ENCODE results near the gene LPGAT1.
"Not testable (repeated sequence)": the region's sequence is repeated elsewhere in the genome, so short reads cannot be mapped to it uniquely, and the experiment has no call there.

Gene LPGAT1, protein sequence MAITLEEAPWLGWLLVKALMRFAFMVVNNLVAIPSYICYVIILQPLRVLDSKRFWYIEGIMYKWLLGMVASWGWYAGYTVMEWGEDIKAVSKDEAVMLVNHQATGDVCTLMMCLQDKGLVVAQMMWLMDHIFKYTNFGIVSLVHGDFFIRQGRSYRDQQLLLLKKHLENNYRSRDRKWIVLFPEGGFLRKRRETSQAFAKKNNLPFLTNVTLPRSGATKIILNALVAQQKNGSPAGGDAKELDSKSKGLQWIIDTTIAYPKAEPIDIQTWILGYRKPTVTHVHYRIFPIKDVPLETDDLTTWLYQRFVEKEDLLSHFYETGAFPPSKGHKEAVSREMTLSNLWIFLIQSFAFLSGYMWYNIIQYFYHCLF

GRCh38 chr1:211830328-211831142, at the start of gene LPGAT1:
TSS of gene LPGAT1 (minus strand) at chr1:211830763. CDS start at chr1:211829296, 1,467 bp downstream.
- peak; percentile 65 for DNase-seq (ENCODE audit: low spot score)

DNA sequence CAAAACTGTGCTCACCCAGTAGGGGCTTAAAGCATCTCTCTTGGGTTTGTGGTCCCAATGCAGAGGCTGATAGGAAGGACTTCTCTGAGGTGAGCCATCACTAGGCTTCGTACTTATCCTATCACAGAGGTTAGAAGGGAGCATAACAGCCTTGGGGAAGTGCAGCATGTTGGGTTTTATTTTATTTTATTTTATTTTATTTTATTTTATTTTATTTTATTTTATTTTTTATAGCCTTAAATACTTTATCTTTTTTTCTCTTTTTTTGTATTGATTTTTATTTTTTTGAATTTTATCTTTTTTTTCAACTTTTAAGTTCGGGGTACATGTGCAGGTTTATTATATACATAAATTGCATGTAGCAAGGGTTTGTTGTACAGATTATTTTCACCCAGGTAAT, 48.9 kb upstream of the LPGAT1 start:
- no peak for DNase-seq (ENCODE audit: low spot score)

DNA sequence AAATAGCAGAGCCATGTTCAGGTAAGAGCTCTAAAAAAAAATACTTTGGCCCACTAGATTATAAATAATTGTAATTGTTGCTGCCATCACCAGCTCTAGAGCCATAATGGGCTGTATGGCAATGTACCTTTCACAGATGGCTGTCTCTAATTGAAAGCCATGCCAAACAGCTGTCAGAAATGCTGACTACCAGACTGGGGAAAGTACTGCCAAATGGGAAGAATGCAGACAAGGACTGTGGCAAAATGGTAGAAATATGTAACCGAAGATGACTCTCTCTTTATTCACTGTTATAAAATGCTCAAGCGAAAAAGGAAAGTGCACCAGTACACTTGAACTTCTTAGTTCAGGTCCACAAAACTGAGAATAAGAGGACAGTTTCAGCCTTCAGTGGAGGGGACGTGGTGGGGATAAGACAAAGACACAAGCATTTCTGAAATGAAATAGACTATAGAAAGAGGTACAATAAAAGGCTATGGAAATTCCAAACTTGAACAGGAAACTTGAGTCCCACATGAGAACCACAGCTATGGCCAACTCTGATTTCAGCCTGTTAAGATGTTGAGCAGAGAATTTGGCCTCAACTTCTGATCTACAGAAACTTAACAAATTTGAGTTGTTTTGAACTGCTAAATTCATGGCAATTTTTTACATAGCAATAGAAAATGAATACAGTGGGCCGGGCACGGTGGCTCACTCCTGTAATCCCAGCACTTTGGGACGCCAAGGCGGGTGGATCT, 46.5 kb upstream of the LPGAT1 start:
- DNase-seq (ENCODE audit: low spot score) = no peak

DNA sequence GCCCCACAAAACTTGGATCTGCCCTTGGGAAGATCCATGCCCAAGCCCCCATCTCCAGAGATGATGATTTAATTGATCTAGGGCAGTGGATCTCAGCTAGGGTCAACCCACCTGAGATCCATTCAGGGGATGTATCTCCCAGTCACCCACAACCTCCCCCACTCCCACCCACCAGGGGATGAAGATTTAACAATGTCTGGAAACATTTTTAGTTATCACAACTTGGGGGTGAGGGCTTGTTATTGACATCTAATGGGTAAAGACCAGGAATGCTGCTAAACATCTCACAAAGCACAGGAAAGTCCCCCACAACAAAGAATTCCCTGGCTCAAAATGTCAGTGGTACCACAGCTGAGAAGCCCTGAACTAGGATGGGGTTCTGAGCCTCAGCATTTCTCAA, 45.0 kb upstream of the LPGAT1 start:
- DNase-seq (ENCODE audit: low spot score) = no peak

GRCh38 chr1:211874521-211875347, 44.2 kb upstream of the LPGAT1 start:
- no peak for DNase-seq (ENCODE audit: low spot score)

- not testable (repeated sequence) for DNase-seq (ENCODE audit: low spot score)
Measured at GRCh38 chr1:211873731-211874130, 43.2 kb upstream of the LPGAT1 start.

DNA sequence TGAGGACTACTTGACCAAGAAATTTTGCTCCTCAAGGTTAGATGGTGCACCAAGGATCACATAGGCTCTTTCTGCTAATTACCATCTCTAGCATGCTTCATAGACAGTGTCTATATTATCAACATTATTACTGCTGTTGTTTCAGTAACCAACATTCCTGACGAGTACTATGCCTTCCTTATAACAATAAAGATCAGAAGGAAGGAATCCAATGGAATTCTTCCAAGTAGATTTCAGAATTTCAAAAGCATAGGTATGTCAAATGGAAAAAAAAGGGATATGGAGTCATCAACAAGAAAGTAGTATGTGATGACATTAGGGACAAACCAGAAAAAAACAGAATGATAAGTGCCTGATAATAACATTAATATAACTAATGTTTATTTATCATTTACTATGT, 39.6 kb upstream of the LPGAT1 start:
- DNase-seq (ENCODE audit: low spot score) = no peak

DNA sequence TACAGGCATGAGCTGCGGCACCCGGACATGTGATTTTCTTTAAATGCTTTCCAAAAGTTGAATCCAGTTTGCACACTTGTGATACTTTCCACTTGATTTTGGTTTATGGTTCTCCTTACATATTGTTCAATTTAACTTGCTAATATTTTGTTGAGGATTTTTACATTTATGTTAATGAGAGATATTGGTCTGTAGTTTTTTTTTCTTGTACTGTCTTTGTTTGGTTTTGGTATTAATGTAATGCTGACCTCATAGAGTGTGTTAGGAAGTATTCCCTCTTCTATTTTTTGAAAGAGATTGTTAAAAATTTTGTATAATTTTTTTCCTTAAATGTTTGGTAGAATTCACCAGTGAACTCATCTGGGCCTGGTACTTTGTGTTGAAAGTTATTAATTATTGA, 34.6 kb upstream of the LPGAT1 start:
- DNase-seq (ENCODE audit: low spot score) = no peak

DNA sequence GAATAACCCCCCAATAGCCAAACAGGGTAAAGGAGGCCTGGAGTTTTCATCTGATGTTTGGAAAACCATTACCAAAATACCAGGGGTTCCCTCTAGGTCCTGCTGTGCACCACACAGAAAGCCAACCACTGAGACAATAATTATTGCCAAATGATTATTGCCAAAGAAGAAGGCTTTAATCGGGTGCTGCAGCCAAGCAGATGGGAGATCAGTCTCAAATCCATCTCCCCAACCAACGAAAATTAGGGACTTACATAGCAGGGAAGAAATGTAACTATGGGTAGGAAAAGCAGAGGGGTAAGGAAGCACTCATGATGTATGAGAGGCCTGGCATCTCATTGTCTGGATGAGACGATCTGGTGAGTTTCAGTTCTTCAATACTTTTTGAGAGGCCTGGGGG, 28.8 kb upstream of the LPGAT1 start:
- no peak for DNase-seq (ENCODE audit: low spot score)

DNA sequence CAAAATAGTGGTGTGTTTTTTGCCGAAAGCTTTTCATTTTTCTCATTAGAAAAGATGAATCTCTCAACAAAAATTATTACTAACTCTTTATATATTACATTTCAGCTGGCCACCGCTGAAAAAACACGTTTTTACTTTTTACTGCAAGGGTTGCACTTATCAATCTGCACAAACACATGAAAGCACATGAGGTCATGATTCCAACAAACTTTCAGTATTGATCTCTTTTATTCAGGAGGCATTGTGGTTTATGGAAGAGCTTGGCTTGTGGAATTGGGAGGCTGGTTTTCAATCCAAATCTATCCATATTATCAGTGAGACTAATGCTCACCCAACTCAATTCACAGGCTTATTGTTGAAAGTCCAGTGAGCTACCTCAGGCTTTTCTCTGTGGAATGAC, 20.6 kb upstream of the LPGAT1 start:
- no peak for DNase-seq (ENCODE audit: low spot score)

GRCh38 chr1:211843507-211844298, 13.1 kb upstream of the LPGAT1 start:
- no peak for DNase-seq (ENCODE audit: low spot score)

- DNase-seq (ENCODE audit: low spot score) = no peak
Measured at GRCh38 chr1:211843018-211843417, 12.5 kb upstream of the LPGAT1 start.

- no peak for DNase-seq (ENCODE audit: low spot score)
Measured at GRCh38 chr1:211842518-211842917, 12.0 kb upstream of the LPGAT1 start.

DNA sequence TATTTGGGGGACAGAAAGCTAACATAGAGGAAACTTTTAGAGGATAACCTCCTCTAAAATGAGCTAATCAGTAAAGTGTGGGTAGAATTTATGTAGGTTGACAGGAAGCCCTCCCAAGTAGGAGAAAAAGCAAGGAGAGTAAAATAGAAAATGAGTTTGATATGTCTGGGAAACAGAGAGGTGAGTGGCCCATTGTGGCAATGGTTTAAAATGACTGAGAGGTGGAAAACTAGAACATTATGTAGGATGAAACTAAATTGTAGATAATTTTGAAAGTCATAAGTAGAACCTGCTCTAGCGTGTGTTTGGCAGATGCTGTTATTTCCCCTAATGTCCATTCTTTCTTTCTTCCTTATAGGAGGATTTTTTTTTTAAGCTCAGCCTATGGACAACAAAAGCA, 8.5 kb upstream of the LPGAT1 start:
- DNase-seq (ENCODE audit: low spot score) = no peak

- peak; percentile 50 for DNase-seq (ENCODE audit: low spot score)
Measured at GRCh38 chr1:211833174-211833820, 2.7 kb upstream of the LPGAT1 start.

DNA sequence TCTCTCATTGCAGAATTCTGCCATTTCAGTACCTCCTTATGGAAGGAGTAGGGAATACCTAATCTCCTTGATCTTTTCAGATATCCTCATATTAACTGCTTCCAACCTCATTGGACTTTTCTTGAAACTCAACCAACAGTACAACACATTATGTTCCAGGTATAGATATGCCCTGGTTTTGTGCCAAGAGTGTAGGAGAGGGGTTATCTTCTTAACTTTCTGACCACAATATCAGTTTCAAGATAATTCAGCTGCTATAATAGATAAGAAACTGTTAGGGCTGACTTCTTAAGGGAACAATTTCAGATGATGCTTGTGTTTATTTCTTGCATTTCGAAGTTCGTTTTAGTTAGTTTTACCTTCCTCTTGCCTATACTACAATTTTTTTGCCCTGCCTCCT, 2.1 kb upstream of the LPGAT1 start:
- DNase-seq (ENCODE audit: low spot score) = peak; percentile 13

DNA sequence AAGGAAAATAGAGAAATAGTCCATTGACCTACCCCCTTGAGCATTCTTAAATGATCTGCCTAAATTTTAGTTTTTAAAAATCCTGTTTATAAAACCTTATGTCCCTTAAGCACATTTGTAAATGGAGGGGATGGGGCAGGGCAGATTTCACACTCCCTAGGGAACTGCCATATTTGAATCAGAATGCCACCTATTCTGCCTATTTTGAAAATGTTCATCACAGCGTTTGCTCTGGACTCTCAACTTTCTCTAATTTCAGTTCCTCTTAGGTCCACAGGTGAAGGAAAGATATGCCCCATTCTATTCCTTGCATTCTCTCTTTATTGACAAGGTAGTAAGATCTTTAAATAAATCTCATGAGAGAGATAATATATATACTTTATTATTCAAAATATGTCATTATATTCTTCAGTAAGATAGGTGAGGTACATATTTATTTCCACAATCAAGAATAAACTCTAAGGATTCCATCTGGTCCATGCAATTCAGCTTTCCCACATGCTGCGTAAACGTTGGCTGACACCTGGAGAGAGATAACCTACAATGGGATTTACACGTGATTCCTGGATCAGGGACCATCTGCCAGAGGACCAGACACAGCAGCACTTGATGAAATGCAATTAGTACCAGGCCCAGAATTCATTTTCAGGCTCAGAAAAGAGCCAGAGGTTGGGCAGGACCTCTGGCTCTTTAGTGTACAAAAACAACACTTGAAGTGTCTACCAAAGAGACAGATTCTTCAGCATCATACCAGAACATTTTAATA, 1.2 kb upstream of the LPGAT1 start:
- no peak for DNase-seq (ENCODE audit: low spot score)

DNA sequence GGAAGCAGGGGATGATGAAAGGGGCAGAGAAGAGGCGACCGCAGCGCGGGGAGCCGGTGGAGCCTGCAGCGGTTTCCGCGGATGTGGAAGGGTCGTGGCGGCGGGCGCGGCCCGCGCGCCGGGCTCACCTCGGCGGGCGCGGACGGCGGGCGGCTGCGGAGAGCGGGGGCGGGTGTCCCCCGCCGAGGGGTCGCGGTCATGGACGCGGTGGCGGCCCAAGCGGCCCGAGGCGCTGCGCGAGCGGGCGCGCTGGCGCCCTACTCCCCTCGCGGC, 572 bp downstream of the LPGAT1 start:
- DNase-seq (ENCODE audit: low spot score) = no peak

DNA sequence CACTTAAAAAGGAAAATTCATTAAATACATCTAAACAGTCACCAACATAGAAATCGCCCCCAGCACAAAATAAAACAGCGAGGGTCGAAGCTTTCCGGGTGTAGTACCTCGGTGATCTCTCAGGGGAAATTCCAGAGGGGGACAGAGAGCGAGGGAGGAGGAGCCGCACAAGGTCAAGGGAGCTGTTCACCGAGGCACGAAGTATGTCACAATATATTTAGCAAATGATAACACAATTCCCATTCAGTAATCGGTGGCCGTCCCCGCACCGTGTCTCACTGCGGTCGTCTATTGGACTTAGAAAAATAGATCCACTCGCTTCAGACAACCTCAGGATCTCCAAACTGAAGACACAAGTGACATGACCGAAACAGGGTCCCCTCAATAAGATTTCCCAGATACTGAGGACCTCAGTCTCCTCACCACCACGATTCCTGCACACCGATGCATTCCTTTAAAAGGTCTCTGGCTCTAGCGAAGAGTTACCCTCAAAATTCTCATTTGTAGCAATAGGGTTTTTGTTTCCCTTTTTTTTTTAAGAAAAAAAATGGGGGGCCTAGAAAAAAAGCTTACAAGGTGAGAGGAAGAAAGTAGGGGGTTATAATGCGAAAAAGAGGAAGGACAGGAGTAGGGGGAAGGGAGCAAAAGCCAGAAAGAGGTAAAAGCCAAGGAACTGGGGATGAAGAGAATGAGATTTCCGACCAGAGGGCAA, 1.1 kb downstream of the LPGAT1 start:
- no peak for DNase-seq (ENCODE audit: low spot score)

Measured in activated CD4-positive, alpha-beta T cell treated with anti-CD3 and anti-CD28 coated beads, Interleukin-2, Interleukin-4, amounts not matched to agents 100 ng/mL and 50 ng/mL, durations not matched to agents 16 hours and 8 hours (primary cell).